ENCODE results near the gene MFAP4. TPM values are rescaled to one million over a fixed set of nuclear protein-coding genes. Genes with fewer than 3 reads are reported as not detected.
A peak's percentile ranks its signal among the peaks of the same experiment; 100 is the strongest.

MFAP4 gene
- total and polyA plus RNA-seq, 10 donors: 10.1 to 48.4 (median 19.9) TPM

GRCh38 chr17:19361326-19361725 is 25.7 kb downstream of the MFAP4 start:
- H3K36me3 ChIP-seq: no peaks in the 10 kb centered on the region
- H3K4me1 ChIP-seq: peaks cover 6 to 19% (median 16%) of the 10 kb centered on the region in 6 donors
- H3K27me3 ChIP-seq (replicated peaks in 1 of 7): peaks cover 0 to 7% (median 0%) of the 10 kb centered on the region in 7 donors
- no peak overlapping the region for H3K27ac ChIP-seq
- intact Hi-C loops (cut with DNase I; ENCODE audit: low total_unique reads): no loop called here
- H3K4me3 ChIP-seq: no peak overlapping the region
- no peaks in the 10 kb centered on the region for H3K9me3 ChIP-seq
- TF ChIP-seq, protein P1, sequence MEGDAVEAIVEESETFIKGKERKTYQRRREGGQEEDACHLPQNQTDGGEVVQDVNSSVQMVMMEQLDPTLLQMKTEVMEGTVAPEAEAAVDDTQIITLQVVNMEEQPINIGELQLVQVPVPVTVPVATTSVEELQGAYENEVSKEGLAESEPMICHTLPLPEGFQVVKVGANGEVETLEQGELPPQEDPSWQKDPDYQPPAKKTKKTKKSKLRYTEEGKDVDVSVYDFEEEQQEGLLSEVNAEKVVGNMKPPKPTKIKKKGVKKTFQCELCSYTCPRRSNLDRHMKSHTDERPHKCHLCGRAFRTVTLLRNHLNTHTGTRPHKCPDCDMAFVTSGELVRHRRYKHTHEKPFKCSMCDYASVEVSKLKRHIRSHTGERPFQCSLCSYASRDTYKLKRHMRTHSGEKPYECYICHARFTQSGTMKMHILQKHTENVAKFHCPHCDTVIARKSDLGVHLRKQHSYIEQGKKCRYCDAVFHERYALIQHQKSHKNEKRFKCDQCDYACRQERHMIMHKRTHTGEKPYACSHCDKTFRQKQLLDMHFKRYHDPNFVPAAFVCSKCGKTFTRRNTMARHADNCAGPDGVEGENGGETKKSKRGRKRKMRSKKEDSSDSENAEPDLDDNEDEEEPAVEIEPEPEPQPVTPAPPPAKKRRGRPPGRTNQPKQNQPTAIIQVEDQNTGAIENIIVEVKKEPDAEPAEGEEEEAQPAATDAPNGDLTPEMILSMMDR (IDR thresholded peaks at IDR 0.05 in 8 of 11, conservative IDR thresholded peaks at IDR 0.05 in 3 of 11): no peak
- TF ChIP-seq POLR2AphosphoS5 (IDR thresholded peaks at IDR 0.05) (no peak), POLR2A (IDR thresholded peaks at IDR 0.05) (no peak)
- DNase-seq: peak; percentile 68
- 74 to 90% (median 79%) methylated on average over 6 of the region's 6 CpGs for WGBS, 5 donors

- H3K36me3 ChIP-seq: no peaks in the 10 kb centered on the region
- peak; percentile 67 for DNase-seq
- TF ChIP-seq POLR2A (IDR thresholded peaks at IDR 0.05): no peak
- no peak for TF ChIP-seq POLR2AphosphoS5 (IDR thresholded peaks at IDR 0.05)
- TF ChIP-seq, protein P1 (IDR thresholded peaks at IDR 0.05 in 8 of 11, conservative IDR thresholded peaks at IDR 0.05 in 3 of 11): no peak
- peaks cover 6 to 19% (median 16%) of the 10 kb centered on the region in 6 donors for H3K4me1 ChIP-seq
- H3K9me3 ChIP-seq: no peaks in the 10 kb centered on the region
- peaks cover 0 to 7% (median 0%) of the 10 kb centered on the region in 7 donors for H3K27me3 ChIP-seq (replicated peaks in 1 of 7)
- 87 to 95% (median 91%) methylated on average over 8 of the region's 8 CpGs for WGBS, 5 donors
- H3K4me3 ChIP-seq: no peak overlapping the region
- intact Hi-C loops (cut with DNase I; ENCODE audit: low total_unique reads): no loop called here
- H3K27ac ChIP-seq: no peak overlapping the region
Measured at GRCh38 chr17:19360772-19361171, 26.2 kb downstream of the MFAP4 start.

- no peak for TF ChIP-seq POLR2A (IDR thresholded peaks at IDR 0.05)
- TF ChIP-seq POLR2AphosphoS5 (IDR thresholded peaks at IDR 0.05): no peak
- TF ChIP-seq, protein P1 (IDR thresholded peaks at IDR 0.05 in 8 of 11, conservative IDR thresholded peaks at IDR 0.05 in 3 of 11): no peak
- Histone ChIP-seq H3K4me1 (peaks cover 6 to 19% (median 16%) of the 10 kb centered on the region in 6 donors), H3K9me3 (no peaks in the 10 kb centered on the region), H3K36me3 (no peaks in the 10 kb centered on the region), H3K4me3 (no peak overlapping the region), H3K27me3 (replicated peaks in 1 of 7) (peaks cover 0 to 7% (median 0%) of the 10 kb centered on the region in 7 donors), H3K27ac (no peak overlapping the region)
- intact Hi-C loops (cut with DNase I; ENCODE audit: low total_unique reads): no loop called here
- DNase-seq: peak; percentile 36
- 90 to 100% (median 92%) methylated on average over 3 to 5 of the region's 5 CpGs for WGBS, 5 donors
Measured at GRCh38 chr17:19359856-19360255, 27.1 kb downstream of the MFAP4 start.

GRCh38 chr17:19359151-19359550 is 27.8 kb downstream of the MFAP4 start:
- intact Hi-C loops (cut with DNase I; ENCODE audit: low total_unique reads): no loop called here
- no peak for TF ChIP-seq POLR2AphosphoS5 (IDR thresholded peaks at IDR 0.05)
- peak; percentile 51 for DNase-seq
- H3K27me3 ChIP-seq (replicated peaks in 1 of 7): peaks cover 0 to 7% (median 0%) of the 10 kb centered on the region in 7 donors
- peaks cover 6 to 19% (median 16%) of the 10 kb centered on the region in 6 donors for H3K4me1 ChIP-seq
- H3K4me3 ChIP-seq: no peak overlapping the region
- 84 to 90% (median 85%) methylated on average over 7 of the region's 7 CpGs for WGBS, 5 donors
- H3K9me3 ChIP-seq: no peaks in the 10 kb centered on the region
- no peak overlapping the region for H3K27ac ChIP-seq
- H3K36me3 ChIP-seq: no peaks in the 10 kb centered on the region

Measured in spleen (tissue), 11 donors.